ENCODE results near the gene ATP5F1E. TPM values are rescaled to one million over a fixed set of nuclear protein-coding genes. Genes with fewer than 3 reads are reported as not detected.
A peak's percentile ranks its signal among the peaks of the same experiment; 100 is the strongest.

ATP5F1E gene
- total and polyA plus RNA-seq, 10 of the 15 experiments (the other 5 are each of a cell fraction or from before 2014, with no cell fraction given): 49.0 to 407 (median 117) TPM

DNA sequence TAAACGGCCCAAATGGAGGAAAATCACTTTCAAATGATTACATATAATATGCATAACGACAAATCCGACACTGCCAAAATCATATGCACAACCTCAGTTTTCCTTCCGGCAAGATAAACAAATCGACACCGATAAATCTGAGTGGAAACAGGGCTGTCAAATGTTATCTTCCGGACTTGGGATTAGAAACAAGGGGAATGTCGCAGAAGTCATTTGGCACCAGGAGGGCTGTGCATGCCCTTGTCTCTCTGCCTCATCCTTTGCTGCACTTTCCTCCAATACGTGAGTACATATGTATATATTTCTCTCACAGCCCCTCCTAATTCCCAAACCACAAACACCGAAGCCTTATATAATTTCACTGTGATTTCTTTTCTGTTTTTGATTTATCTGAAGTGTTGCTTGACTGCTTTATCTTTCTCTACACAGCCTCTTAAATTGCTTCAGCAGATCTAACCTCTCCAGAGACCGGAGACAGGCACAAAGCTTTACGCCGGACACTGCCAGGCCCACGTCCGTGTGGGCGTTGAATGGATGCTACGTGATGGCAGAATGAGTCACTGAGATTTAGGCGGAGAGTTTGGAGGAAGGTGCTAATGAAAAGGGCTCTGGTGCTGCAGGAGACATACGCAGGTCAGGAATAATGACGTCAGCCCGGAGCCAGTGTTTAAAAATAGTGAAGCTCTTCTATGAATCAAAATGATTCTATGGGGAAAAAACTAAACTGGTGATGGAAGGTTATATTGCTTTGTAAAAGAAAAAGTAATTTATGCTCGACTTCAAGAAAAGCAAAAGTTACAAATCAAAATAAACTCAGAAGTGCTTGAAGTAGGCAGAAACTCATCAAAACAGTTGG, 31.5 kb upstream of the ATP5F1E start:
- H3K27me3 ChIP-seq (replicated peaks in 1 of 2; ENCODE audit: control insufficient read depth in 2 of 2, insufficient read depth in 2 of 2, low read length in 1 of 2): no peaks in the 10 kb centered on the region; a peak in 2 of 4 replicates
- H3K4me1 ChIP-seq (ENCODE audit: control insufficient read depth, insufficient read depth, low read length): no peaks in the 10 kb centered on the region
- no peaks in the 10 kb centered on the region for H3K9me3 ChIP-seq (replicated peaks; ENCODE audit: control insufficient read depth, insufficient read depth, low read length)
- no peak overlapping the region for H3K9ac ChIP-seq (ENCODE audit: control insufficient read depth, insufficient read depth, low read length)
- H3K27ac ChIP-seq (ENCODE audit: control insufficient read depth, insufficient read depth): no peak overlapping the region
- H3K4me2 ChIP-seq (ENCODE audit: control insufficient read depth, insufficient read depth): no peak overlapping the region
- no peak for ATAC-seq
- ChIA-PET SMC1A (ENCODE audit: uncharacterized antibody, unreplicated experiment) (interaction anchor here (1.0 kb wide), 1 partner anchor 10 kb away, joined by 3 read pairs; no protein-coding TSS in a partner anchor), POLR2A (no interaction called here), CTCF (no interaction called here), RAD21 (ENCODE audit: unreplicated experiment) (no interaction called here)
- H3K36me3 ChIP-seq (ENCODE audit: control insufficient read depth in 2 of 2, insufficient read depth in 2 of 2, low read length in 1 of 2): no peaks in the 10 kb centered on the region
- H3K4me3 ChIP-seq: no peak overlapping the region
- no peaks in the 10 kb centered on the region for H4K20me1 ChIP-seq (ENCODE audit: control insufficient read depth, insufficient read depth)
- TF ChIP-seq ATF7 (IDR thresholded peaks at IDR 0.05; ENCODE audit: low read depth): 0 out of 2 replicates have a peak, but pooled peaks have one; percentile 21
- no peak for TF ChIP-seq NFXL1 (IDR thresholded peaks at IDR 0.05; ENCODE audit: borderline replicate concordance)
- no peak for FAIRE-seq
- BruUV-seq (replicated peaks): no TSS peak
- intact Hi-C loops (cut with micrococcal nuclease; ENCODE audit: unreplicated experiment): no loop called here
- in situ Hi-C loops (cut with MboI): no loop called here
- DNase-seq (ENCODE audit: low read depth, low spot score): no peak
- no peak overlapping the region for H2AFZ ChIP-seq (ENCODE audit: control insufficient read depth, low read depth, low read length)
- 56% methylated on average over 22 of the region's 22 CpGs for WGBS (ENCODE audit: insufficient coverage, insufficient replicate concordance, low lambda C conversion rate, missing lambda C conversion rate)
- H3K79me2 ChIP-seq (ENCODE audit: control insufficient read depth, insufficient read depth, low read length): no peaks in the 10 kb centered on the region

GRCh38 chr20:59062081-59062480, 29.9 kb upstream of the ATP5F1E start:
- CTCF ChIA-PET: no interaction called here
- no peaks in the 10 kb centered on the region for H3K9me3 ChIP-seq (replicated peaks; ENCODE audit: control insufficient read depth, insufficient read depth, low read length)
- H3K4me3 ChIP-seq: no peak overlapping the region
- peak; percentile 43; the same call in 1 of the 2 replicates for TF ChIP-seq REST (IDR thresholded peaks at IDR 0.05; ENCODE audit: low read depth, low read length)
- TF ChIP-seq, protein P1, sequence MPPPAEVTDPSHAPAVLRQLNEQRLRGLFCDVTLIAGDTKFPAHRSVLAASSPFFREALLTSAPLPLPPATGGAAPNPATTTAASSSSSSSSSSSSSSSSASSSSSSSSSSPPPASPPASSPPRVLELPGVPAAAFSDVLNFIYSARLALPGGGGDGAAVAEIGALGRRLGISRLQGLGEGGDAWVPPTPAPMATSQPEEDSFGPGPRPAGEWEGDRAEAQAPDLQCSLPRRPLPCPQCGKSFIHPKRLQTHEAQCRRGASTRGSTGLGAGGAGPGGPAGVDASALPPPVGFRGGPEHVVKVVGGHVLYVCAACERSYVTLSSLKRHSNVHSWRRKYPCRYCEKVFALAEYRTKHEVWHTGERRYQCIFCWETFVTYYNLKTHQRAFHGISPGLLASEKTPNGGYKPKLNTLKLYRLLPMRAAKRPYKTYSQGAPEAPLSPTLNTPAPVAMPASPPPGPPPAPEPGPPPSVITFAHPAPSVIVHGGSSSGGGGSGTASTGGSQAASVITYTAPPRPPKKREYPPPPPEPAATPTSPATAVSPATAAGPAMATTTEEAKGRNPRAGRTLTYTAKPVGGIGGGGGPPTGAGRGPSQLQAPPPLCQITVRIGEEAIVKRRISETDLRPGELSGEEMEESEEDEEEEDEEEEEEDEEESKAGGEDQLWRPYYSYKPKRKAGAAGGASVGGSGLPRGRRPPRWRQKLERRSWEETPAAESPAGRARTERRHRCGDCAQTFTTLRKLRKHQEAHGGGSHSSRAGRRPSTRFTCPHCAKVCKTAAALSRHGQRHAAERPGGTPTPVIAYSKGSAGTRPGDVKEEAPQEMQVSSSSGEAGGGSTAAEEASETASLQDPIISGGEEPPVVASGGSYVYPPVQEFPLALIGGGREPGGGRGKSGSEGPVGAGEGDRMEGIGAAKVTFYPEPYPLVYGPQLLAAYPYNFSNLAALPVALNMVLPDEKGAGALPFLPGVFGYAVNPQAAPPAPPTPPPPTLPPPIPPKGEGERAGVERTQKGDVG (CRISPR knock-in tag; IDR thresholded peaks at IDR 0.05): no peak
- no peak for TF ChIP-seq STAT1 (conservative IDR thresholded peaks at IDR 0.05)
- no peak overlapping the region for H3K4me2 ChIP-seq (ENCODE audit: control insufficient read depth, insufficient read depth)
- BruUV-seq (replicated peaks): no TSS peak
- 34% methylated on average over 4 of the region's 4 CpGs for WGBS (ENCODE audit: insufficient coverage, insufficient replicate concordance, low lambda C conversion rate, missing lambda C conversion rate)
- H3K27ac ChIP-seq (ENCODE audit: control insufficient read depth, insufficient read depth): no peak overlapping the region
- H3K4me1 ChIP-seq (ENCODE audit: control insufficient read depth, insufficient read depth, low read length): no peaks in the 10 kb centered on the region
- no peak for DNase-seq (ENCODE audit: low read depth, low spot score)
- H3K79me2 ChIP-seq (ENCODE audit: control insufficient read depth, insufficient read depth, low read length): no peaks in the 10 kb centered on the region
- SMC1A ChIA-PET (ENCODE audit: uncharacterized antibody, unreplicated experiment): no interaction called here
- H3K36me3 ChIP-seq (ENCODE audit: control insufficient read depth in 2 of 2, insufficient read depth in 2 of 2, low read length in 1 of 2): no peaks in the 10 kb centered on the region
- POLR2A ChIA-PET: no interaction called here
- intact Hi-C loops (cut with micrococcal nuclease; ENCODE audit: unreplicated experiment): no loop called here
- H3K9ac ChIP-seq (ENCODE audit: control insufficient read depth, insufficient read depth, low read length): no peak overlapping the region
- no peaks in the 10 kb centered on the region for H4K20me1 ChIP-seq (ENCODE audit: control insufficient read depth, insufficient read depth)
- RAD21 ChIA-PET (ENCODE audit: unreplicated experiment): no interaction called here
- in situ Hi-C loops (cut with MboI): no loop called here
- no peaks in the 10 kb centered on the region; a peak in 1 of 4 replicates for H3K27me3 ChIP-seq (replicated peaks in 1 of 2; ENCODE audit: control insufficient read depth in 2 of 2, insufficient read depth in 2 of 2, low read length in 1 of 2)
- H2AFZ ChIP-seq (ENCODE audit: control insufficient read depth, low read depth, low read length): no peak overlapping the region
- ATAC-seq: no peak
- FAIRE-seq: no peak

Measured in GM12878 (cell line).